Lung microvascular endothelial cell (primary cell): ENCODE measurements around the gene DCTN4. TPM values are rescaled to one million over a fixed set of nuclear protein-coding genes. Genes with fewer than 3 reads are reported as not detected.

Experiments
- DNase-seq, 2 donors: peaks; one replicate each; pipeline versions ENCODE4 v3.0.0 to v3.0.0-alpha.2; 2010; ENCODE audit warnings: low read depth in 2 of 2
- total RNA-seq: library from RNA; depleted of rRNA; stranded (reverse); fragments of >200 nt; gene quantifications from 2 replicates; pipeline ENCODE4 v1.2.1, GENCODE V29; 2014

Gene DCTN4
- total RNA-seq, 1 donor from 2014 or later: 23.6 TPM

- no peak for DNase-seq
Measured at GRCh38 chr5:150670948-150671310, 87.9 kb downstream of the DCTN4 start.

GRCh38 chr5:150670275-150670947 lies 88.4 kb downstream of the DCTN4 start:
- DNase-seq: no peak

- DNase-seq: no peak
Measured at GRCh38 chr5:150665044-150665443, 93.8 kb downstream of the DCTN4 start.

- no peak for DNase-seq
Measured at GRCh38 chr5:150663936-150664335, 94.9 kb downstream of the DCTN4 start.

GRCh38 chr5:150662731-150663516 lies 95.9 kb downstream of the DCTN4 start:
- DNase-seq: no peak

- DNase-seq: no peak
Measured at GRCh38 chr5:150661821-150662596, 96.8 kb downstream of the DCTN4 start.

- no peak for DNase-seq
Measured at GRCh38 chr5:150661086-150661485, 97.7 kb downstream of the DCTN4 start, which contains the start of gene MYOZ3. TSS of gene MYOZ3 (plus strand) at chr5:150661251. CDS start at chr5:150662942, 1,691 bp downstream.

- no peak for DNase-seq
Measured at GRCh38 chr5:150660108-150660831, 98.5 kb downstream of the DCTN4 start.

GRCh38 chr5:150659360-150660107 lies 99.3 kb downstream of the DCTN4 start:
- DNase-seq: no peak

- no peak for DNase-seq
Measured at GRCh38 chr5:150658699-150659265, 100.0 kb downstream of the DCTN4 start.

Other genes starting within 250 kb of the DCTN4 start
- 7.4 and 10.7 TPM in 2 replicates for gene SYNPO, start 118.4 kb downstream of the DCTN4 start, total RNA-seq
- gene MYOZ3, start 97.8 kb downstream of the DCTN4 start, total RNA-seq: 0.22 and 0.40 TPM in 2 replicates
- 13.1 and 17.1 TPM in 2 replicates for gene RBM22, start 58.0 kb downstream of the DCTN4 start, total RNA-seq
- gene SMIM3, start 19.7 kb upstream of the DCTN4 start, total RNA-seq: 3.3 and 4.8 TPM in 2 replicates
- gene IRGM, start 87.5 kb upstream of the DCTN4 start, total RNA-seq: not detected in 2 replicates
- 4.6 and 4.8 TPM in 2 replicates for gene ZNF300, start 146.0 kb upstream of the DCTN4 start, total RNA-seq